ENCODE data around the gene METRNL. TPM values are rescaled to one million over a fixed set of nuclear protein-coding genes. Genes with fewer than 3 reads are reported as not detected.
"Not testable (repeated sequence)": the region's sequence is repeated elsewhere in the genome, so short reads cannot be mapped to it uniquely, and the experiment has no call there.

The METRNL gene
- total RNA-seq: 10 to 100 TPM; 29.5 to 34.8 TPM

GRCh38 chr17:83079352-83079747, at the start of gene METRNL:
METRNL (plus strand) TSS chr17:83079609; CDS start chr17:83079816, 207 bp downstream.
- POLR2A ChIA-PET: interaction anchor here (0.9 to 1.0 kb wide), 2 partner anchors 25 to 121 kb away, joined by 4 read pairs; no protein-coding TSS in a partner anchor
- CTCF ChIA-PET: no interaction called here

- ChIA-PET POLR2A (no interaction called here), CTCF (no interaction called here)
Measured at GRCh38 chr17:83030432-83030831, 49.0 kb upstream of the METRNL start.

DNA sequence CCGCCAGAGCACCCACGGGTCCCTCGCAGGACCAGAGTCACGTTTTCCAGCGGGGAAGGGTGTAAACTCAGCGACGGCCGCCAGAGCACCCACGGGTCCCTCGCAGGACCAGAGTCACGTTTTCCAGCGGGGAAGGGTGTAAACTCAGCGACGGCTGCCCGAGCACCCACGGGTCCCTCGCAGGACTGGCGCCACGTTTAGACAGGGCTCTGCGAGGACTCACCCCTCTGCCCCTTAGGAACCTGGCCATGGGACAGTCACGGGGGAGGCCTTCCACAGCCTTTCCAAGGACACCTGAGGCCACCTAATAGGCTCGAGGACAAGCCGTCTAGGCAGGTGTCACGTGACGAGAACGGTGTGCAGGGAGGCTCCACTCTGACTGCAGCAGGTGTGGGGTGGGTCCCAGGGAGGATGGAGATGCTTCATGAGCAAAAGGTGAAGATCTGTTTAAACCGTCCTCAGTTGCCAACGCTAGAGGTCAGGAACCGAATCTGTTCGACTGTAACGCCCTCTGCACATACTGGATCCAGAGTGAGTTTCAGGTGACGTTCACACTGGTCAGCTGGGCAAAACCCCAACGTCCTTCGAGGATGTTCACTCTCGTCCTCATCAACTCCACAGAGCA, 48.0 kb upstream of the METRNL start:
- CTCF ChIA-PET: no interaction called here
- POLR2A ChIA-PET: no interaction called here

- POLR2A ChIA-PET, CTCF ChIA-PET: not testable (repeated sequence)
Measured at GRCh38 chr17:83031946-83032451, 47.4 kb upstream of the METRNL start.

- POLR2A ChIA-PET: no interaction called here
- CTCF ChIA-PET: no interaction called here
Measured at GRCh38 chr17:83032781-83033180, 46.6 kb upstream of the METRNL start.

DNA sequence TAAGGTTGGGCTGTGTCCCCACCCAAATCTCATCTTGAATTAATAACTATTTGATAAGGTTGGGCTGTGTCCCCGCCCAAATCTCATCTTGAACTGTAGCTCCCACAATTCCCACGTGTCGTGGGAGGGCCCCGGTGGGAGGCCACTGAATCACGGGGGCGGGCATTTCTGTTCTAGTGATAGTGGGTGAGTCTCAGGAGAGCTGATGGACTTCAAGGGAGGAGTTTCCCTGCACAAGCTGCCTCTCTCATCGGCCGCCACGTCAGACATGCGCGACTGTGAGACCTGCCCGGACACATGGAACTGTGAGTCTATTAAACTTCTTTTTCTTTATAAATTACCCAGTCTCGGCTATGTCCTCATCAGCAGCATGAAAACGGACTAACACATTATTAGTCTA, 44.9 kb upstream of the METRNL start:
- POLR2A ChIA-PET: no interaction called here
- CTCF ChIA-PET: no interaction called here

DNA sequence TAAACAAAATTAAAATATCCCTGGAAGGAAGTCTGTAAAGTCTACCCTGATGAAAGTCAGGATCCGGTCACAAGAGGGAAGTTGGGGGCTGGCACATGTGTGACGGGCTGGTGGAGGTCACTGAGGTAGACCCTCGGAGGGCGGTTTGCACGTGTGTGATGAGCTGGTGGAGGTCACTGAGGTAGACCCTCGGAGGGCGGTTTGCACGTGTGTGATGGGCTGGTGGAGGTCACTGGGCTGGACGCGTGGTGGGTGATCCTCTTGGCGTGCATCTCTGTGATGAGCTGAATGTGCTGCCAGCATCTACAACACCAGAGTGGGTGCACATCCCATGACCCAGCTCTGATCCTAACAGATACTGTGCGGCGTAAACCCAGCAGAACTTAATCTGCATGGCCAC, 43.7 kb upstream of the METRNL start:
- ChIA-PET POLR2A (interaction anchor here (1.4 kb wide), 1 partner anchor 13 kb away, joined by 3 read pairs; no protein-coding TSS in a partner anchor), CTCF (interaction anchor here (0.9 to 1.0 kb wide), 2 partner anchors 9 to 13 kb away, joined by 3 to 4 read pairs; no protein-coding TSS in a partner anchor)

DNA sequence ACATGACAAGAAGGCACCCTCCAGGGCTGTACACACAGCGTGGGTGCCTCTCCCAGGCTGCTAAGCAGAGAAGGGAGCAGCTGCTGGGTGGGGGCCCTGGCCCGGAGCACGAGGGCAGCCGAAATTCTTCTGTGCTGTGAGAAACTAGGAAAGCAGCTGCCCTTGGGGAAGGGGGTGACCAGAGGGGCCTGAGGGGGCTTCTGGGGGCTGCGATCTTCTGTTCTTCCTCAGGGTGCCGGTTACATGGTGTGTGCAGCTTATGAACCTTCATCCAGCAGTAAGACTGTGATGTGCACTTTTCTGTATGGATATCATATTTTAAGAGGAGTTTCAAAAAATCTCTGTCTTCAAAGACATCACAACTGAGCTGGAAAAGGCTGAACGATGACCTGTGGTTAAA, 43.2 kb upstream of the METRNL start:
- ChIA-PET CTCF (interaction anchor here (0.9 to 1.0 kb wide), 2 partner anchors 9 to 13 kb away, joined by 3 to 4 read pairs; no protein-coding TSS in a partner anchor), POLR2A (interaction anchor here (1.4 kb wide), 1 partner anchor 12 kb away, joined by 3 read pairs; no protein-coding TSS in a partner anchor)

- ChIA-PET CTCF (no interaction called here), POLR2A (interaction anchor here (1.4 kb wide), 1 partner anchor 12 kb away, joined by 3 read pairs; no protein-coding TSS in a partner anchor)
Measured at GRCh38 chr17:83036666-83037065, 42.7 kb upstream of the METRNL start.

DNA sequence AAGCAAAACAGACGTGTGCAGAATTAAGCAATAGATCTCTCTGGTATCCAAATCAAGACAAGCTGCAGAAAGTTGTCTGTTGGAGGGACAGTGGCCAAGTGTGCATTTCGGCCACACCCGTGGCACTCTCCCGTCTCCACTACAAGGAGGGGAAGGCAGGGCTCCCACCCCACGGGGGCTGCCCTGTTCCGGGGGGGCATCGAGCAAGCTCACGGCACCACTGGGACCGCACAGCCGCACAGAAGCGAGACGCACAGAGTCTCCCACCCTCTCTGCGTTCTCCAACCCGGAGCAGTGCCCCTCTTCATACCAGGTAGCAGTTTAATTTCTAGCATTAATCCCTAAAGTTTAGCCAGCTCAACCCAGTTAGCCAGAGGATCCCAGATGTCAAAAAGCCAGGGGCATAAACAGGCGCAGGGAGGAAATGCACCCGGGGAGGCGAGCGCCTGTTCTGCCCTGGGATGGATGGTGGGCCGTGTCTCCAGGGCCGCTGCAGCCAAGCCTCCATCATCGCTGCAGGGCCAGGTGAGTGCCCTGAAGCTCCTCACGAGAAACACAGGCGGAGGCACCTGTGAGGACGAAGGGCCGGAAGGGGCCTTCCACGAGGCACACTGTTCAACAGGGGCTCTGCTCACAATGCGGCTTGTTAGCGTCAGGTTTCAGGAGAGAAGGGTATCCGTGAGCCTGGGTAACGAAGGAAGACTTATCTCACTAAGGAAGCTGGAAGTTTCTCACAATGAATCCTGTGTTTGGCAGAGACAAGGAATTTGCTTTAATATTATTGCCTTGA, 42.1 kb upstream of the METRNL start:
- CTCF ChIA-PET: no interaction called here
- POLR2A ChIA-PET: interaction anchor here (1.4 kb wide), 1 partner anchor 11 kb away, joined by 3 read pairs; no protein-coding TSS in a partner anchor

GRCh38 chr17:83037874-83038165, 41.6 kb upstream of the METRNL start:
- POLR2A ChIA-PET: no interaction called here
- CTCF ChIA-PET: no interaction called here

- CTCF ChIA-PET, POLR2A ChIA-PET: not testable (repeated sequence)
Measured at GRCh38 chr17:83038983-83039382, 40.4 kb upstream of the METRNL start.

DNA sequence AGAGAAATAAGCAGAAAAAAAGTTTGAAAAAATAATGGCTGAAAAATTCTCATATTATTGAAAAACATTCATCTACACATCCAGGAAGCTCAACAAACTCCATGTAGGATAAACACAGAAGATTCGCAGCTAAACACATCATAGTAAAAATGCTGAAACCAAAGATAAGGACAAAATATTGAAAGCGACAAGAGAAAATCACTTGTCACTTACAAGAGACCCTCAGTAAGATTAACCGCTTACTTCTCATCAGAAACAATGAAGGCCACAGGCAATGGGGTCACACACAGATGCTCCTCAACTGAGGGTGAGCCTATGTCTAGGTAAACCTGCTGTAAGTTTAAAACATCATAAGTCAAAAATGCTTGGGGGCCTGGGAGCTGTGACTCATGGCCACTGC, 38.1 kb upstream of the METRNL start:
- CTCF ChIA-PET: no interaction called here

DNA sequence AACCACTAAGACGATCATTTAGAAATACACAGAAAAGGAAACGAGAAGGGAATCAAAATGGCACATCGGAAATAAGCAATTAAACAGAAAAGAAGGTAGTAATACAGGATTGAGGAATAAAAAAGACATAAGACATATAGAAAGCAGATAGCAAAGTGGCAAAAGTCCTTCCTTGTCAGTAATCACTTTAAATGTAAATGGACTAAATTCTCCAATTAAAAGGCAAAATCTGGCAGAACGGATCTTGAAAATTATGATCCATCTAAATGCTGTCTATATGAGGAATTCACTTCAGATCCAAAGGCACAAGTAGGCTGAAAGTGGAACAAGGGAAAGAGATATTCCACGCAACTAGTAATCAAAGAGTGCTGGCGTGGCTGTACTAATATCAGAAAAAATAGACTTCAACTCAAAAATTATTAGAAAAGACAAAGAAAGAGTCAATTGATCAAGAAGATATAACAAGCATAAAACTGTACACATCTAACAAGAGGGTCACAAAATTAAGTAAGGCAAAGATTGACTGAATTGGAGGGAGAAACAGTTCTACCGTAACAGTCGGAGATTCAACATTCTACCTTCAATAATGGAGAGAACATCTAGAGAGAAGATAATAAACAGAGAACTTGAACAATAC, 36.8 kb upstream of the METRNL start:
- ChIA-PET CTCF (no interaction called here), POLR2A (no interaction called here)

More for the DNA sequence above, 38.1 kb upstream of the METRNL start:
- POLR2A ChIA-PET: interaction anchor here (0.9 kb wide), 1 partner anchor 10 kb away, joined by 3 read pairs; no protein-coding TSS in a partner anchor

DNA sequence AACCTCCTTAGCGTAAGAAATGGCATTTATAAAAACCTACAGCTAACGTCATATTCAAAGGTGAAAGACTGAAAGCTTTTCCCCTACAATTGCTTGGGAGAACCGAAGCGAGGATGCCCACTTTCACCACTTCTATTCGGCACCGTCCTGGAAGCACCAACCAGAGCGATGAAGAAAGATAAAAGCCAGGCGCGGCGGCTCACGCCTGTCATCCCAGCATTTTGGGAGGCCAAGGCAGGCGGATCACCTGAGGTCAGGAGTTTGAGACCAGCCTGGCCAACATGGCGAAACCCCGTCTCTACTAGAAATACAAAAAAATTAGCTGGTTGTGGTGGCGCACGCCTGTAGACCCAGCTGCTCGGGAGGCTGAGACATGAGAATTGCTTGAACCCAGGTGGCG, 34.9 kb upstream of the METRNL start:
- CTCF ChIA-PET: interaction anchor here (1.8 kb wide), 1 partner anchor 9 kb away, joined by 4 read pairs; no protein-coding TSS in a partner anchor
- POLR2A ChIA-PET: not testable (repeated sequence)

DNA sequence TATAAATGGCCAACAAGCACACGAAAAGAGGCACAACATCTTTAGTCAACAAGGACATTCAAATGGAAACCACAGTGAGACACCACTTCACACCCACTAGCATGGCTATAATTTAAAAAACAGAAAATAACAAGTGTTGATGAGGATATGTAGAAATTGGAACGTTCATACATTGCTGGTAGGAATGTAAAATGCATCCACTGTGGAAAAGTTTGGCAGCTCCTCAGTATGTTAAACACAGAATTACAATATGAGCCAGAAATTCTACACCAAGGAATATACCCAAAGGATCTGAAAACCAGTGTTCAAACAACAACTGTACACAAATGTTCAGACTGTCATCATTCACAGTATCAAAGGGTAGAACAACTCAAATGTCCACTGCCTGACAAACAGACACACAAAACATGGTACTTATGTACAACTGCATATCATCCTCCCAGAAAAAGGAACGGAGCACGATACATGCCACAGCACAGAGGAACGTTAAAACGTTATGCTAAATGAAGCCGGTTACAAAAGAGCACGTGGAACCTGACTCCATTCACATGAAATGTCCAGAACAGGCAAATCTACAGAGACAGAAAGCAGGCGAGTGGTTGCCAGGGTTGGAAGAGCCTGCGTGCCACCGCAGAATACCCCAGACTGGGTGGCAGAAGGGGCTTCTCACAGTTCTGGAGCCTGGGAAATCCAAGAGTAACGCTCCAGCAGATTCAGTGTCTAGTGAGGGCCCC, 32.8 kb upstream of the METRNL start:
- POLR2A ChIA-PET: no interaction called here
- CTCF ChIA-PET: no interaction called here

DNA sequence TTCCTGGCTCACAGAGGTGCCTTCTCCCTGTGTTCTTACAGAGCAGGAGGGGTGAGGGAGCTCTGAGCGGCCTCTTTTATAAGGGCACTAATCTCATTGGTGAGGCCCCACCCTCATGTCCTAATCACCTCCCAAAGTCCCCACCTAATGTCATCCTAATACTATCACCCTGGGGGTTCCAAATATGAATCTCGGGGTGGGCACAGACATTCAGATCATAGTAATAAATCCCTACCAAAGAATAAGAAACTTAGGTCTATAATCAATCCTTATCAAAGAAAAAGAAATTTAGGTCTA, 32.3 kb upstream of the METRNL start:
- ChIA-PET CTCF (no interaction called here), POLR2A (no interaction called here)

DNA sequence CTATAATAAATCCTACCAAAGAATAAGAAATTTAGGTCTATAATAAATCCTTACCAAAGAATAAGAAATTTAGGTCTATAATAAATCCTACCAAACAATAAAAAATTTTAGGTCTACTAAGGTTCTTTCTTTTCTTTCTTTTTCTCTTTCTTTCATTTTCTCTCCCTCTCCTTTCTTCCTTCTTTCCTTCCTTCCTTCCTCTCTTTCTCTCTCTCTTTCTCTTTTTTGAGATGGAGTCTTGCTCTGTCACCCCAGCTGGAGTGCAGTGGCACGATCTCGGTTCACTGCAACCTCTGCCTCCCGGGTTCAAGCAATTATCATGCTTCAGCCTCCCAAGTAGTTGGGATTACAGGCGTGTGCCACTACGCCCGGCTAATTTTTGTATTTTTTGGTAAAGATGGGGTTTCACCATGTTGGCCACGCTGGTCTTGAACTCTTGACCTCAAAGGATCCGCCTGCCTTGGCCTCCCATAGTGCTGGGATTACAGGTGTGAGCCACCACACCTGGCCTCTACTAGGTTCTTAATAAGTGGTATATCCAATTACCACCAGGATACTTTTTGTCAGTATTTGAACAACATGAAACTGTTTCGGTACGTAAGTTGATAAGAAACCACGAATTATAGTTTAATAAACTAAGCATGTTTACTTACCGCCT, 31.5 kb upstream of the METRNL start:
- CTCF ChIA-PET: interaction anchor here (1.4 to 1.6 kb wide), 3 partner anchors 12 to 35 kb away, joined by 3 to 4 read pairs (median 3); no protein-coding TSS in a partner anchor

More for the DNA sequence above, 31.5 kb upstream of the METRNL start:
- POLR2A ChIA-PET: interaction anchor here (1.0 to 1.4 kb wide), 3 partner anchors 12 to 152 kb away, joined by 3 to 9 read pairs (median 3); no protein-coding TSS in a partner anchor
